HG03354 (cell line): Measurements from ENCODE around the gene TBL3.
A peak's percentile ranks its signal among the peaks of the same experiment; 100 is the strongest.
"Not testable (repeated sequence)": the region's sequence is repeated elsewhere in the genome, so short reads cannot be mapped to it uniquely, and the experiment has no call there.

Experiments
- ATAC-seq: cut with Tn5 transposase; IDR thresholded peaks from one replicate; pipeline ENCODE4 v1.9.1; 2021; ENCODE audit warnings: mild to moderate bottlenecking; ENCODE audit not compliant: unreplicated experiment, poor library complexity, severe bottlenecking

The TBL3 gene

GRCh38 chr16:1942047-1942809, 29.6 kb upstream of the TBL3 start:
- ATAC-seq, result no peak

- peak; percentile 91 for ATAC-seq
These were observed 28.8 kb upstream of the TBL3 start, which contains the start of gene MSRB1 for GRCh38 chr16:1942810-1943726. TSS of gene MSRB1 (minus strand) at chr16:1943199. CDS start at chr16:1943156, 43 bp downstream.

- no peak for ATAC-seq
These were observed 27.1 kb upstream of the TBL3 start for GRCh38 chr16:1944612-1945199.

GRCh38 chr16:1945559-1946391, 26.1 kb upstream of the TBL3 start:
- no peak for ATAC-seq

GRCh38 chr16:1946495-1947368, 25.1 kb upstream of the TBL3 start:
- ATAC-seq, result no peak

- no peak for ATAC-seq
These were observed 24.5 kb upstream of the TBL3 start for GRCh38 chr16:1947369-1947670.

- no peak for ATAC-seq
These were observed 22.3 kb upstream of the TBL3 start for GRCh38 chr16:1949507-1949906.

GRCh38 chr16:1950047-1950446, 21.8 kb upstream of the TBL3 start:
- ATAC-seq, result no peak

- no peak for ATAC-seq
These were observed 21.3 kb upstream of the TBL3 start for GRCh38 chr16:1950559-1950958.

GRCh38 chr16:1953734-1954133, 18.1 kb upstream of the TBL3 start:
- ATAC-seq, result no peak

GRCh38 chr16:1957434-1958142, 14.3 kb upstream of the TBL3 start:
- ATAC-seq, result not testable (repeated sequence)

- ATAC-seq, result not testable (repeated sequence)
These were observed 13.7 kb upstream of the TBL3 start for GRCh38 chr16:1958143-1958491.

GRCh38 chr16:1958715-1959268, 13.1 kb upstream of the TBL3 start:
- peak; percentile 15 for ATAC-seq

GRCh38 chr16:1959269-1960039, 12.4 kb upstream of the TBL3 start, which contains the start of gene NDUFB10:
TSS of gene NDUFB10 (plus strand) at chr16:1959538. CDS start at chr16:1959625, 87 bp downstream.
- peak; percentile 80 for ATAC-seq

GRCh38 chr16:1960665-1961630, 10.9 kb upstream of the TBL3 start:
- no peak for ATAC-seq

- ATAC-seq, result no peak
These were observed 10.2 kb upstream of the TBL3 start for GRCh38 chr16:1961651-1962067.
